ENCODE results near the gene PLEKHM3. TPM values are rescaled to one million over a fixed set of nuclear protein-coding genes. Genes with fewer than 3 reads are reported as not detected.
A peak's percentile ranks its signal among the peaks of the same experiment; 100 is the strongest.
"Not testable (repeated sequence)": the region's sequence is repeated elsewhere in the genome, so short reads cannot be mapped to it uniquely, and the experiment has no call there.

Gene PLEKHM3
- total and polyA plus RNA-seq, 4 donors: 15.6 to 34.5 (median 18.3) TPM

- no peak overlapping the region for H3K4me3 ChIP-seq (ENCODE audit: low read depth, low read length)
- no peaks in the 10 kb centered on the region for H3K4me1 ChIP-seq (ENCODE audit: control insufficient read depth, insufficient read depth, low read length)
- H3K27me3 ChIP-seq (ENCODE audit: control insufficient read depth, insufficient read depth, low read length): no peaks in the 10 kb centered on the region
- H3K36me3 ChIP-seq (ENCODE audit: control insufficient read depth, insufficient read depth, low read length): no peaks in the 10 kb centered on the region
- no peaks in the 10 kb centered on the region for H3K9me3 ChIP-seq (ENCODE audit: control insufficient read depth, insufficient read depth, low read length)
- H3K27ac ChIP-seq (ENCODE audit: low read depth, low read length): no peak overlapping the region
- 70% methylated on average over 5 of the region's 6 CpGs for WGBS (ENCODE audit: insufficient coverage)
- no peak for DNase-seq (ENCODE audit: low read depth in 4 of 6, low spot score in 6 of 6)
Measured at GRCh38 chr2:207920721-207921120, 104.6 kb downstream of the PLEKHM3 start.

- Histone ChIP-seq H3K4me1 (ENCODE audit: control insufficient read depth, insufficient read depth, low read length) (no peaks in the 10 kb centered on the region), H3K27ac (ENCODE audit: low read depth, low read length) (no peak overlapping the region), H3K27me3 (ENCODE audit: control insufficient read depth, insufficient read depth, low read length) (no peaks in the 10 kb centered on the region), H3K4me3 (ENCODE audit: low read depth, low read length) (no peak overlapping the region), H3K36me3 (ENCODE audit: control insufficient read depth, insufficient read depth, low read length) (no peaks in the 10 kb centered on the region), H3K9me3 (ENCODE audit: control insufficient read depth, insufficient read depth, low read length) (no peaks in the 10 kb centered on the region)
- no CpG with 5 or more reads among the region's 3 CpGs for WGBS (ENCODE audit: insufficient coverage)
- DNase-seq (ENCODE audit: low read depth in 4 of 6, low spot score in 6 of 6): no peak
Measured at GRCh38 chr2:207920321-207920720, 105.0 kb downstream of the PLEKHM3 start.

- no peak overlapping the region for H3K27ac ChIP-seq (ENCODE audit: low read depth, low read length)
- 96% methylated on average over 4 of the region's 8 CpGs for WGBS (ENCODE audit: insufficient coverage)
- no peaks in the 10 kb centered on the region for H3K27me3 ChIP-seq (ENCODE audit: control insufficient read depth, insufficient read depth, low read length)
- no peaks in the 10 kb centered on the region for H3K9me3 ChIP-seq (ENCODE audit: control insufficient read depth, insufficient read depth, low read length)
- no peaks in the 10 kb centered on the region for H3K36me3 ChIP-seq (ENCODE audit: control insufficient read depth, insufficient read depth, low read length)
- no peak for DNase-seq (ENCODE audit: low read depth in 4 of 6, low spot score in 6 of 6)
- H3K4me1 ChIP-seq (ENCODE audit: control insufficient read depth, insufficient read depth, low read length): no peaks in the 10 kb centered on the region
- H3K4me3 ChIP-seq (ENCODE audit: low read depth, low read length): no peak overlapping the region
Measured at GRCh38 chr2:207919164-207919919, 106.0 kb downstream of the PLEKHM3 start.

GRCh38 chr2:207914716-207915115 is 110.6 kb downstream of the PLEKHM3 start:
- Histone ChIP-seq H3K27me3 (ENCODE audit: control insufficient read depth, insufficient read depth, low read length) (no peaks in the 10 kb centered on the region), H3K9me3 (ENCODE audit: control insufficient read depth, insufficient read depth, low read length) (no peaks in the 10 kb centered on the region), H3K27ac (ENCODE audit: low read depth, low read length) (no peak overlapping the region), H3K4me3 (ENCODE audit: low read depth, low read length) (no peak overlapping the region), H3K36me3 (ENCODE audit: control insufficient read depth, insufficient read depth, low read length) (no peaks in the 10 kb centered on the region), H3K4me1 (ENCODE audit: control insufficient read depth, insufficient read depth, low read length) (no peaks in the 10 kb centered on the region)
- DNase-seq (ENCODE audit: low read depth in 4 of 6, low spot score in 6 of 6): no peak
- 58% methylated on average over 2 of the region's 6 CpGs for WGBS (ENCODE audit: insufficient coverage)

GRCh38 chr2:207913772-207914358 is 111.5 kb downstream of the PLEKHM3 start:
- Histone ChIP-seq H3K9me3 (ENCODE audit: control insufficient read depth, insufficient read depth, low read length) (no peaks in the 10 kb centered on the region), H3K4me3 (ENCODE audit: low read depth, low read length) (no peak overlapping the region), H3K36me3 (ENCODE audit: control insufficient read depth, insufficient read depth, low read length) (no peaks in the 10 kb centered on the region), H3K27me3 (ENCODE audit: control insufficient read depth, insufficient read depth, low read length) (no peaks in the 10 kb centered on the region), H3K4me1 (ENCODE audit: control insufficient read depth, insufficient read depth, low read length) (no peaks in the 10 kb centered on the region), H3K27ac (ENCODE audit: low read depth, low read length) (no peak overlapping the region)
- DNase-seq (ENCODE audit: low read depth in 4 of 6, low spot score in 6 of 6): no peak
- WGBS (ENCODE audit: insufficient coverage): 100% methylated on average over 2 of the region's 14 CpGs

GRCh38 chr2:207911856-207912255 is 113.5 kb downstream of the PLEKHM3 start:
- H3K27ac ChIP-seq (ENCODE audit: low read depth, low read length): no peak overlapping the region
- no peaks in the 10 kb centered on the region for H3K36me3 ChIP-seq (ENCODE audit: control insufficient read depth, insufficient read depth, low read length)
- WGBS (ENCODE audit: insufficient coverage): no CpG with 5 or more reads among the region's 3 CpGs
- H3K27me3 ChIP-seq (ENCODE audit: control insufficient read depth, insufficient read depth, low read length): no peaks in the 10 kb centered on the region
- H3K4me3 ChIP-seq (ENCODE audit: low read depth, low read length): no peak overlapping the region
- H3K4me1 ChIP-seq (ENCODE audit: control insufficient read depth, insufficient read depth, low read length): no peaks in the 10 kb centered on the region
- no peak for DNase-seq (ENCODE audit: low read depth in 4 of 6, low spot score in 6 of 6)
- no peaks in the 10 kb centered on the region for H3K9me3 ChIP-seq (ENCODE audit: control insufficient read depth, insufficient read depth, low read length)

- H3K9me3 ChIP-seq (ENCODE audit: control insufficient read depth, insufficient read depth, low read length): no peaks in the 10 kb centered on the region
- no peaks in the 10 kb centered on the region for H3K27me3 ChIP-seq (ENCODE audit: control insufficient read depth, insufficient read depth, low read length)
- no peaks in the 10 kb centered on the region for H3K36me3 ChIP-seq (ENCODE audit: control insufficient read depth, insufficient read depth, low read length)
- no peak overlapping the region for H3K27ac ChIP-seq (ENCODE audit: low read depth, low read length)
- 100% methylated on average over 1 of the region's 1 CpG for WGBS (ENCODE audit: insufficient coverage)
- no peak for DNase-seq (ENCODE audit: low read depth in 4 of 6, low spot score in 6 of 6)
- no peak overlapping the region for H3K4me3 ChIP-seq (ENCODE audit: low read depth, low read length)
- H3K4me1 ChIP-seq (ENCODE audit: control insufficient read depth, insufficient read depth, low read length): no peaks in the 10 kb centered on the region
Measured at GRCh38 chr2:207911215-207911614, 114.1 kb downstream of the PLEKHM3 start.

GRCh38 chr2:207906495-207906894 is 118.8 kb downstream of the PLEKHM3 start:
- WGBS (ENCODE audit: insufficient coverage): 91% methylated on average over 1 of the region's 5 CpGs
- not testable (repeated sequence) for H3K9me3 ChIP-seq (ENCODE audit: control insufficient read depth, insufficient read depth, low read length); H3K4me3 ChIP-seq (ENCODE audit: low read depth, low read length); H3K27ac ChIP-seq (ENCODE audit: low read depth, low read length); H3K27me3 ChIP-seq (ENCODE audit: control insufficient read depth, insufficient read depth, low read length); H3K4me1 ChIP-seq (ENCODE audit: control insufficient read depth, insufficient read depth, low read length); H3K36me3 ChIP-seq (ENCODE audit: control insufficient read depth, insufficient read depth, low read length); DNase-seq (ENCODE audit: low read depth in 4 of 6, low spot score in 6 of 6)

GRCh38 chr2:207905546-207905945 is 119.8 kb downstream of the PLEKHM3 start:
- peak in 1 of 6 donors; percentile 46 for DNase-seq (ENCODE audit: low read depth in 4 of 6, low spot score in 6 of 6)
- no peaks in the 10 kb centered on the region for H3K36me3 ChIP-seq (ENCODE audit: control insufficient read depth, insufficient read depth, low read length)
- H3K4me1 ChIP-seq (ENCODE audit: control insufficient read depth, insufficient read depth, low read length): peaks cover 5% of the 10 kb centered on the region
- H3K27ac ChIP-seq (ENCODE audit: low read depth, low read length): no peak overlapping the region
- no peak overlapping the region for H3K4me3 ChIP-seq (ENCODE audit: low read depth, low read length)
- no peaks in the 10 kb centered on the region for H3K27me3 ChIP-seq (ENCODE audit: control insufficient read depth, insufficient read depth, low read length)
- WGBS (ENCODE audit: insufficient coverage): no CpG with 5 or more reads among the region's 1 CpG
- no peaks in the 10 kb centered on the region for H3K9me3 ChIP-seq (ENCODE audit: control insufficient read depth, insufficient read depth, low read length)

- no CpG with 5 or more reads among the region's 3 CpGs for WGBS (ENCODE audit: insufficient coverage)
- Histone ChIP-seq H3K4me1 (ENCODE audit: control insufficient read depth, insufficient read depth, low read length) (peaks cover 5% of the 10 kb centered on the region), H3K4me3 (ENCODE audit: low read depth, low read length) (no peak overlapping the region), H3K36me3 (ENCODE audit: control insufficient read depth, insufficient read depth, low read length) (peaks cover 5% of the 10 kb centered on the region), H3K27ac (ENCODE audit: low read depth, low read length) (no peak overlapping the region), H3K27me3 (ENCODE audit: control insufficient read depth, insufficient read depth, low read length) (no peaks in the 10 kb centered on the region), H3K9me3 (ENCODE audit: control insufficient read depth, insufficient read depth, low read length) (no peaks in the 10 kb centered on the region)
- DNase-seq (ENCODE audit: low read depth in 4 of 6, low spot score in 6 of 6): no peak
Measured at GRCh38 chr2:207903236-207903635, 122.1 kb downstream of the PLEKHM3 start.
